GM13977 (cell line): ENCODE results near the gene HTR2C.

Experiments used
- DNase-seq: peaks from one replicate; pipeline ENCODE4 v3.0.0; 2012; ENCODE audit warnings: low spot score
- CTCF ChIP-seq: IDR thresholded peaks from 2 replicates; pipeline ENCODE4 v1.5.1; 2012; ENCODE audit warnings: mild to moderate bottlenecking, control low read depth; ENCODE audit not compliant: insufficient read depth; ENCODE audit errors: extremely low read depth, missing control alignments
- in situ Hi-C: fragments of 300-500 bp; cut with MboI; formaldehyde crosslinking; loops from one replicate; pipeline ENCODE4 v1.12.0; 2022; ENCODE audit warnings: low sequenced_read_pairs, low pct_unique_long_range_greater_than_20kb, mixed read lengths, inconsistent platforms; ENCODE audit not compliant: unreplicated experiment

Gene HTR2C

GRCh38 chrX:114889481-114889880 lies 305.6 kb downstream of the HTR2C start:
- no peak for DNase-seq
- TF ChIP-seq CTCF, result no peak
- in situ Hi-C loops, result no loop called here

GRCh38 chrX:114903618-114904017 lies 319.7 kb downstream of the HTR2C start:
- no peak for TF ChIP-seq CTCF
- DNase-seq, result no peak
- in situ Hi-C loops, result no loop called here

GRCh38 chrX:114905251-114905650 lies 321.4 kb downstream of the HTR2C start:
- in situ Hi-C loops, result no loop called here
- DNase-seq, result no peak
- no peak for TF ChIP-seq CTCF

GRCh38 chrX:114906984-114907510 lies 323.2 kb downstream of the HTR2C start:
- DNase-seq, result no peak
- TF ChIP-seq CTCF, result no peak
- in situ Hi-C loops, result no loop called here

GRCh38 chrX:114924423-114924822 lies 340.5 kb downstream of the HTR2C start:
- no peak for TF ChIP-seq CTCF
- no peak for DNase-seq
- in situ Hi-C loops, result no loop called here

- in situ Hi-C loops, result no loop called here
- TF ChIP-seq CTCF, result no peak
- no peak for DNase-seq
These were observed 341.0 kb downstream of the HTR2C start for GRCh38 chrX:114924856-114925255.

- in situ Hi-C loops, result no loop called here
- TF ChIP-seq CTCF, result no peak
- no peak for DNase-seq
These were observed 346.3 kb downstream of the HTR2C start for GRCh38 chrX:114930227-114930626.
